Astrocyte of the spinal cord (primary cell): ENCODE results near the gene GAS7.

Experiments used
- DNase-seq: peaks from one replicate; pipeline ENCODE4 v3.0.0; 2011; ENCODE audit warnings: low read depth, low spot score
- H3K4me3 ChIP-seq: 2 replicates; pipeline ENCODE4 v1.5.1; 2011; ENCODE audit warnings: low read depth, mild to moderate bottlenecking, low read length, moderate library complexity
- in situ Hi-C: cut with HindIII; loops from 2 replicates; pipeline ENCODE4 v1.10.0; 2017; ENCODE audit warnings: low sequenced_read_pairs
- TF ChIP-seq, protein P1 (sequence below): IDR thresholded peaks from 2 replicates; pipeline ENCODE4 v1.5.1; 2012; ENCODE audit warnings: low read depth, mild to moderate bottlenecking, low read length, inconsistent platforms

Gene GAS7

GRCh38 chr17:10091046-10091445, 107.4 kb downstream of the GAS7 start:
- in situ Hi-C loops, result no loop called here
- TF ChIP-seq, protein P1, sequence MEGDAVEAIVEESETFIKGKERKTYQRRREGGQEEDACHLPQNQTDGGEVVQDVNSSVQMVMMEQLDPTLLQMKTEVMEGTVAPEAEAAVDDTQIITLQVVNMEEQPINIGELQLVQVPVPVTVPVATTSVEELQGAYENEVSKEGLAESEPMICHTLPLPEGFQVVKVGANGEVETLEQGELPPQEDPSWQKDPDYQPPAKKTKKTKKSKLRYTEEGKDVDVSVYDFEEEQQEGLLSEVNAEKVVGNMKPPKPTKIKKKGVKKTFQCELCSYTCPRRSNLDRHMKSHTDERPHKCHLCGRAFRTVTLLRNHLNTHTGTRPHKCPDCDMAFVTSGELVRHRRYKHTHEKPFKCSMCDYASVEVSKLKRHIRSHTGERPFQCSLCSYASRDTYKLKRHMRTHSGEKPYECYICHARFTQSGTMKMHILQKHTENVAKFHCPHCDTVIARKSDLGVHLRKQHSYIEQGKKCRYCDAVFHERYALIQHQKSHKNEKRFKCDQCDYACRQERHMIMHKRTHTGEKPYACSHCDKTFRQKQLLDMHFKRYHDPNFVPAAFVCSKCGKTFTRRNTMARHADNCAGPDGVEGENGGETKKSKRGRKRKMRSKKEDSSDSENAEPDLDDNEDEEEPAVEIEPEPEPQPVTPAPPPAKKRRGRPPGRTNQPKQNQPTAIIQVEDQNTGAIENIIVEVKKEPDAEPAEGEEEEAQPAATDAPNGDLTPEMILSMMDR, result no peak
- DNase-seq, result no peak
- no peak overlapping the region for H3K4me3 ChIP-seq

DNA sequence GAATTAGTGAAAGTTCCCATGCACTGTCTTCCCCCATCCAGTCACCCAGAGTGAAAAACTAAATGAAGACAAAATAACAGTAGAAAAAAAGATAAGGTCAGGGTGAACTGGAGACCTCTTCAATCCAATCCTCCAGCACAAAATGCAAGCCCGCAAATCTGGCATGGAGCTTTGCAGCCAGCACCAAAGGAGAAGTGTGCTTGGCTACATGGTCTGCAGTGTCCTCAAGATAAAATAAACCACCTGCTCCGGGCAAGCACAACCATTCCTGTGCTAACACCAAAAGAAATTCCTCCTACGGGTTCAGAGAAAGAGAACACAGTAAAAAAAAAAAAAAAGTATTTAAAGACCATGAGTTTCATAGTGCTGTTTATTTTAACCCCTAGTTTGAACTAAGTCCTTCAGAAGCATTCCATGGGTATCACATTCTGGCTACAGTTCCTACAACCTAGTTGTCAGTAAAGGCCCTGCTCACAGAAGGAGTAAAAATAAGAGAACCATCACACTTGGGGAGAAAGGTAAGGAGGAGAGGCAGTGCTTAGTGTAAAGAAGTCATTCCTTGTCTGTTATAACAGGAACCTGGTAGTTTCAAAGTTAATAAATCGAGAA, 109.1 kb downstream of the GAS7 start:
- TF ChIP-seq, protein P1, result no peak
- in situ Hi-C loops, result no loop called here
- DNase-seq, result peak; percentile 5
- no peak overlapping the region for H3K4me3 ChIP-seq

DNA sequence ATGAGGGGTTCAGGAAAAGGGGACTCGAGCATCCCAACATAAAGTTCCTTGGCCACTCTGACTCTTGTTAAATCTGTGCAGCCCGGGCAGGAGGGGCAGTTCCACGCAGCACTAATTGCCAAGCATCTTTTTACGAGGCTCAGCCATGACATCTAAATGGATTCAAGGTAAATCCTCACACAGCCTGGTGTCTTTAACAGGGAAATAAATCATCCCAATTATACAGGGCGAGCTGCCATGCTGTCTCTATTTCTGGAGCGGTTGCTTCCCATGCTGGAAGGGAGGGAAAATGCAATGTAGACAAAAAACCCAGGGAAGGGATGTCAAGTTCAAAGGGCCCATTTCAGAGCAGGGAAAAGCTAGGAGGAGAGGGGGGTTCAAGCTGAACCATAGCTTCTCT, 110.0 kb downstream of the GAS7 start:
- DNase-seq, result no peak
- in situ Hi-C loops, result no loop called here
- H3K4me3 ChIP-seq, result no peak overlapping the region
- TF ChIP-seq, protein P1, result no peak

DNA sequence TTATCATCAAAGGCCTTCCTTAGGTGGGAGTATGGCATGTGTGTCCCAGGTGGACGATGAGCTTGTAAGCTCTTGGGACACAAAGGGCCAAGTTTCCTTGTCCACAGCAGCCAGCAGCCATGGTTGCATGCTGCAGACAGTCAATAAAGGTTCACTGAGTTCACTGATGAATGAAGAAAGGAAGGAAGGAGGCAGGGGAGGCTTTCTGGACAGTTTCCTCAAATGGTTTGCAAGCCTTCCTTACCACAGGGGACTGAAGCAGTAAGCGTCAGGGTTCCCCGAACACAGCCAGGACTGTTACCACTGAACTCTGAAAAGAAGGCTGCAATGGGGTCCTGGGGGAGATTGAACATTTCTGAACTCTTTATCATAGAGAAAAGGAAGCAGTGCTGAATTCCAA, 111.1 kb downstream of the GAS7 start:
- in situ Hi-C loops, result no loop called here
- H3K4me3 ChIP-seq, result no peak overlapping the region
- DNase-seq, result no peak
- TF ChIP-seq, protein P1, result no peak

DNA sequence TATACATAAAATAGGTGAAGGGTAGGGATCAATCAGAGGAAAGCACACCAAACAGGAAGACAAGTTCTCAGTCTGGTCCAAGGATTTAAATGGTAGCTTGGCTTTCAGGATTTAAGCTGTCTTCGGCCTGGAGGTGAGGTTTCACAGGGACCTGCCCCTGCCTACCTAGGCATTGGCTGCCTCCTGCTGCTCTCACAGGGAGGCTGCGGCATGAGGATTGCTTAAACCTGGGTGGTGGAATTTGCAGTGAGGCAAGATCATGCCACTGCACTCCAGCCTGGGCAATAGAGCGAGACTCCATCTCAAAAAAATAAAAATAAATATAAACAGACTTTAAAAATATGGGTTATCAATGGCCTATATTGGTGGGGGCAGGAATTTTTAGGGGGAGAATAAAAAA, 114.5 kb downstream of the GAS7 start:
- TF ChIP-seq, protein P1, result no peak
- in situ Hi-C loops, result no loop called here
- no peak for DNase-seq
- no peak overlapping the region for H3K4me3 ChIP-seq

GRCh38 chr17:10082795-10083194, 115.6 kb downstream of the GAS7 start:
- TF ChIP-seq, protein P1, result no peak
- H3K4me3 ChIP-seq, result no peak overlapping the region
- no peak for DNase-seq
- in situ Hi-C loops, result no loop called here

DNA sequence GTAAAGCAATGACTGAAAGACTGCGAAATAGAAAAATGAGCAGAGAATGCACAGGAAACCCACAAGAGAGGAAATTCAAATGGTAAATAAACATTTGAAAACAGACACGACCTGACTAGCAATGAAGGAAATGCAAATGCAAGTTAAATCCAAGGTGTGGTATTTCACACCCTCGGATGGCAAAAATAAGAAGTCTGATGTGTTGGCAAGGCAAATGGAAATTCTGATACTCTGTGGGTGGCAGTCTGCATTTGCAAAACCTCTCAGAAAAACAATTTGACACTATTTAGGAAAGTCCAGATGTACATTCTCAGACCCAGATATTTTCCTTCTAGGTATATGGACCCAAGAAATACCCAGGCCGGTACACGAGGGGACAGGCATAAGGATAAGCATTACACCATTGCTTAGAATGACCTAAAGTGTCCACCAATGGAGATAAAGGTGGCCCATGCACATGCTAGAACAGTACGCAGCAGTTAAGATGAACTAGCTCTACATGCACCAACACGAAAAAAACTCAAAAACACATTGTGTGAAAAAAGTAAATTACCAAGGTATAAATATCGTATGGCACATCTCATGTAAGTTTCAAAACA, 116.7 kb downstream of the GAS7 start:
- TF ChIP-seq, protein P1, result no peak
- H3K4me3 ChIP-seq, result no peak overlapping the region
- DNase-seq, result no peak
- in situ Hi-C loops, result no loop called here
